ENCODE results near the gene LMF1.
"Not testable (repeated sequence)": the region's sequence is repeated elsewhere in the genome, so short reads cannot be mapped to it uniquely, and the experiment has no call there.

Gene LMF1

DNA sequence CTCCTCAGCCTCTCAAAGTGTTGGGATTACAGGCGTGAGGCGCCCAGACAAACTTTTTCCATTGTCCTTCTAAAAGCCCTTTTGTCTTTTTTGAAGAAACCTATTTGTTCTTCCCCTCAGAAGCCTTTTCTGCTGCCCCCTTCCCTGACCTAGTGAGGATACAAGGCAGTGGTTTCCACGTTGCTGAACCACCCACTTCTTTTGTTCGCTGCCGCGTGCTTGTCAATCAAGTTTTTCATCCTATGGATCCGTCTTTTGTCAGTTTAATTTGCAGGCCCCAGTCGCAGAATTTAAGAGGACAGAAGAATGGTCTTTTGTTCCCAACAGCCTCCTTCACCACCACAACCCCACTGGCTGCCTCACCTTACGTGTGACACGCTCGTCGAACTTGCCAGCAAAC lies 150.0 kb downstream of the LMF1 start:
- TF ChIP-seq JUND (IDR thresholded peaks at IDR 0.05; ENCODE audit: low read depth), result no peak
- DNase-seq (ENCODE audit: low read depth in 1 of 2, low spot score in 1 of 2), result no peak
- in situ Hi-C loops (cut with HindIII; ENCODE audit: low pct_unique_long_range_greater_than_20kb, low sequenced_read_pairs), result no loop called here

DNA sequence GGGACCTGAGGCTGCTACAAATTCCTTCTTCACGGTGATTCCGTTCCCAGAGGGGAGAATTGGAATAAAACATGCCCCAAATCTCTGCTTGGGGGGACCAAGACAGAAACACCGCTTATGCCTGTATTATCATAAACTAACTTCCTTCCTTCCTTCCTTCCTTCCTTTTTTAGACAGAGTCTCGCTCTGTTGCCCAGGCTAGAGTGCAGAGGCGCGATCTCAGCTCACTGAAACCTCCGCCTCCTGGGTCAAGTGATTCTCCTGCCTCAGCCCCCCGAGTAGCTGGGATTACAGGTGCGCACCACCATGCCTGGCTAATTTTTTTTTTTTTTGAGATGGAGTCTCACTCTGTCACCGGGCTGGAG lies 150.8 kb downstream of the LMF1 start:
- in situ Hi-C loops (cut with HindIII; ENCODE audit: low pct_unique_long_range_greater_than_20kb, low sequenced_read_pairs); DNase-seq (ENCODE audit: low read depth in 1 of 2, low spot score in 1 of 2): not testable (repeated sequence)

DNA sequence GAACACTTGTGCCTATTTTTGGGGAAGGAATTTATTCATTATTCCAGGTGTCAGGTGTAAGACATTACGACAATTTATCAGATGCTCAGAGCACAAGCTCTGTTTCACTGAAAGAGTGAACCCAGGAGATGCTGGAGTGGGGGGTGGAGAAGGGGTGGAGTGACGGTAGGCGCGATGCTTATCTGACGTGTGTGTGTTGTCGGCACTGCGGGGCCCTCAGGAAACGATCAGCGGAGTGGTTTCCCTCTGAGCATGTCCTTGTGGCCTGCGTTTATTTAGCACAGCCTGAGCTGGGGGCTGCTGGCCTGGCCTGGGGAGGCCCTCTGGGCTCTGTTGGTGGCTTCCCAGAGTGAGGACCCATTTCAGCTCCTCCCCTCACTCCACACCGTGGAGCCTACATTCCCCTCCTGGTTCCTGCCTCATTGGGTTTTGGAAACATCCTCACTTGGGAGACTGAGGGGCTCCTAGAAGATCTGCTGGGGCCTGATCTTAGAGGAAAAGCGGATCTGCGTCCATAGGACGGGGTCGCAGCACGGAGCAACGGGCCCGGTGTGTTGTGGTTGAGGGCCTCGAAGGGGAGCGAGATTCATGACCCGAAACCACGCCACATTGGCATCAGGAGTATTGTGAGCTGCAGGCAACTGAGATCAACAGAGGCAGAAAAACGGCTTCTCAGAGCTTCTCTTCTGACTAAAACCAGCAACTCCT lies 151.3 kb downstream of the LMF1 start:
- in situ Hi-C loops (cut with HindIII; ENCODE audit: low pct_unique_long_range_greater_than_20kb, low sequenced_read_pairs), result no loop called here
- DNase-seq (ENCODE audit: low read depth in 1 of 2, low spot score in 1 of 2), result no peak
- no peak for TF ChIP-seq JUND (IDR thresholded peaks at IDR 0.05; ENCODE audit: low read depth)

DNA sequence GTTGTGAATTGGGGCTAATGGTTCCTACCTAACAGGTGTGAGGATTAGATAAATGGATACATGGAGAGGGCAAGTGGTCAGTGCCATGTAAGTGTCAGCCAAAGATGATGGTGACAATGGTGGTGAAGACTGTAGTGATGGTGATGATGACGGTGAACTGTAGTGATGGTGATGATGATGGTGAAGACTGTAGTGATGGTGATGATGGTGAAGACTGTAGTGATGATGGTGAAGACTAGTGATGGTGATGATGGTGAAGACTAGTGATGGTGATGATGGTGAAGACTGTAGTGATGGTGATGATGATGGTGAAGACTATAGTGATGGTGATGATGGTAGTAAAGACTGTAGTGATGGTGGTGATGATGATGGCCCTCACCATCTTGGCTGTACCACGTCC lies 152.2 kb downstream of the LMF1 start:
- in situ Hi-C loops (cut with HindIII; ENCODE audit: low pct_unique_long_range_greater_than_20kb, low sequenced_read_pairs), result no loop called here
- no peak for DNase-seq (ENCODE audit: low read depth in 1 of 2, low spot score in 1 of 2)
- TF ChIP-seq JUND (IDR thresholded peaks at IDR 0.05; ENCODE audit: low read depth), result no peak

DNA sequence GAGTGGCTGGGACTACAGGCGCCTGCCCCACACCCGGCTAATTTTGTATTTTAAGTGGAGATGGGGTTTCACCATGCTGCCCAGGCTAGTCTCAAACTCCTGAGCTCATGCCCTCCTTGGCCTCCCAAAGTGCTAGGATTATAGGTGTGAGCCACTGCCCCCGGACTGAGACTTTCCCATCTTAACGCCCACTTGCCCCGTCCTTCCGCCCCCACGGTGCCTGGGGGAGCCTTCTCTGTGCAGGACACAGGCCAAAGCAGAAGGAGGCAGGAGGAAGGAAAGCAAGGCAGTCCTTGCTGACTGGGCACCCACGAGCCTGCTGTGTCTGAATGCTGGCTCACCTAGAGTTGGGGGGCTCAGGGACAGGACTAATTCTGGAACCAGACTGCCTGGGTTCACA lies 152.7 kb downstream of the LMF1 start:
- no peak for TF ChIP-seq JUND (IDR thresholded peaks at IDR 0.05; ENCODE audit: low read depth)
- no peak for DNase-seq (ENCODE audit: low read depth in 1 of 2, low spot score in 1 of 2)
- in situ Hi-C loops (cut with HindIII; ENCODE audit: low pct_unique_long_range_greater_than_20kb, low sequenced_read_pairs), result no loop called here

DNA sequence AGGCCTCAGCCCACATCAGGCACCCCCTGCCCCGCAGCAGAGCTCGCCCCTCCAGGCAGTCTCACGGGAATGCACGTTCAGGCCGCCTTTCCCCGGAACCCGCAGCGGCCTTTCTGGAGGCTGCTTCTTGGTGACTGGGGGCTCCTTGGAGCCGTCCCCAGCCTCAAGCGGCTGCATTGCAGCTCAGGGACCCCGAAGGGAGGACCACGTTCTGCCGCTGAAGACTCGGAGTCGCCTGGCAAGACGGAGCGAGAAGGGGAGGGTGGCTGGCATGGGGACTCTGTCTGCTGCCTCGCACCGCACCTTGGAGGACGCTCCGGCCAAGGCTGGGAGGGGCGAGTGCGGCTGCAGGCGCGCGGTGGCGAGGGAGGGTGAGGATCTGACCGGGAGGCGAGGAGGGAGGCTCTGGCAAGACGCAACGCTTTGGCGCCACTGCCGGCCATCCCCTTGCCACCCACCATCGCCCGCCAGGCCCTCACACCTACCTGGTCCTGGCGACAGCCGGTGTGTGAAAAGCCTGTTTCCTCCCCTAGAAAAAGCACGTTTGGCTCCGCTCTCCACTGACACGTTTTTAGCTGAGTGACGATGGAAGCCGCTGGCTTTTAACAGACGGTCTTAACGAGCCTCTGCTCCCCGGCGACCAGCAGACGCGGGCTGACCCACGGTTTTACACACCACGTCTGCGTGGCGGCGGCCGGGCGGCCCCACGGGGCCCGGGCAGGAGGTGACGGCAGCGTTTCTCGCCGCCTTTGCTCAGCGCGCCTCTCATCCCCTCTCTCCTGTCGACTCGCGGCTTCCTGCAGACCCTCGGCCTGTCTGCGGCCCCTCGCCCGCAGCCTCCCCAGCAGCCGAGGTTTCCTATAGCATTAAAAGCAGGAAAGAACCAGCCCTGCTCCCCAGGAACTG lies 153.5 kb downstream of the LMF1 start:
- in situ Hi-C loops (cut with HindIII; ENCODE audit: low pct_unique_long_range_greater_than_20kb, low sequenced_read_pairs), result no loop called here
- TF ChIP-seq JUND (IDR thresholded peaks at IDR 0.05; ENCODE audit: low read depth), result no peak
- no peak for DNase-seq (ENCODE audit: low read depth in 1 of 2, low spot score in 1 of 2)

DNA sequence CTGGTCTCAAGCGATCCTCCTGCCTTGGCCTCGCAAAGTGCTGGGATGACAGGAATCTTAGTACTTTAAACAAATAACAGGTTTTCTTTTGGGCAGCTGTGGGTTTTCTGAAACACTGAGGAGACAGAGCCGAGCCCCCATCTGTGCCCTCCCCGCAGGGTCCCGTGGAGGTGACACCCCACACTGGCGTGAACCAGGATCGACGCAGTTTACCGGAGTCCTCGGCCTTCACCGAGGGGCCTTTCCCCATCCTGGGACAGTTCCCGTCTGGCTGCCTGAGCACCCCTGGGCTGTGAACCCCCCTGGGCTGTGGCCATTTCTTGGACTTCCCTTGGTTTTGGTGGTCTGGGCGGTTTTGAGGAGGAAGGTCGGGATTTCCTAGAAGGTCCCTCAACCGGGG lies 154.9 kb downstream of the LMF1 start:
- no peak for TF ChIP-seq JUND (IDR thresholded peaks at IDR 0.05; ENCODE audit: low read depth)
- in situ Hi-C loops (cut with HindIII; ENCODE audit: low pct_unique_long_range_greater_than_20kb, low sequenced_read_pairs), result no loop called here
- DNase-seq (ENCODE audit: low read depth in 1 of 2, low spot score in 1 of 2), result no peak

DNA sequence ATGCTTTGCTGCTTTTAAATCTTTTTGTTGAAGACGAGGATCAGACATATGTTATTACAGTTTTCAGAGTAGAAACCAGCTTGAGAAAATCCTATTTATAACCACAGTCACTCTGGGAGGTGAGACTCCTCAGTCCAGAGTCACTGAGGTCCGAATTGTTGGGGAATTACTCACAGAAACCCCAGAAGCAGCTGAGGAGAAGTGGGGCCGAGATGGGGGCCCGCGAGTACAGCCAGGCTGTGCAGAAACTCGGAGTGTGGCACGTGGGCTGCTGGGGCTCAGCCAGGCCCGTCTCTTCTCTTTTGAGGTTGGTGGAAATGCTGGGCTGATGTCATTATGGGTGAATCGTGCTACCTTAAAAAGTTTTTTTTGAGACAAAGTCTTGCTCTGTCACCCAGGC lies 155.8 kb downstream of the LMF1 start:
- DNase-seq (ENCODE audit: low read depth in 1 of 2, low spot score in 1 of 2), result no peak
- TF ChIP-seq JUND (IDR thresholded peaks at IDR 0.05; ENCODE audit: low read depth), result no peak
- in situ Hi-C loops (cut with HindIII; ENCODE audit: low pct_unique_long_range_greater_than_20kb, low sequenced_read_pairs), result no loop called here

DNA sequence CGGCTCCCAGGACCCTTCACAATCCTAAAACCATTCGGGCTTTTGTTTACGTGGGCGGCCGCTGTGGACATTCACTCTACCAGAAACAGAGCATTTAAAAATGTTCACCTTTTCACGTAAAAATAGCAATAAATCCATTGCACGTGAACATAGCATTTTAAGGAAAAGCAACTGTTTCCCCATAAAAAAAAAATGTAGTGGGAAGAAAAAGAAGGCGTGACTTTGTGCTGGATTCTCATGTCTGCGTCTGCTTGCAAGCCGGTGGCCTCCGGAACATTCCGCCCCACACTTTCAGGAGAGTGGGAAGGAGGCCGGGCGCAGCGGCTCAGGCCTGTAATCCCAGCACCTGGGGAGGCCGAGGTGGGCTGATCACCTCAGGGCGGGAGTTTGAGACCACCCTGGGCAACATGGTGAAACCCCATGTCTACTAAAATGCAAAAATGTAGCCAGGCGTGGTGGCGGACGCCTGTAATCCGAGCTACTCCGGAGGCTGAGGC lies 156.8 kb downstream of the LMF1 start:
- no peak for TF ChIP-seq JUND (IDR thresholded peaks at IDR 0.05; ENCODE audit: low read depth)
- in situ Hi-C loops (cut with HindIII; ENCODE audit: low pct_unique_long_range_greater_than_20kb, low sequenced_read_pairs), result no loop called here

DNA sequence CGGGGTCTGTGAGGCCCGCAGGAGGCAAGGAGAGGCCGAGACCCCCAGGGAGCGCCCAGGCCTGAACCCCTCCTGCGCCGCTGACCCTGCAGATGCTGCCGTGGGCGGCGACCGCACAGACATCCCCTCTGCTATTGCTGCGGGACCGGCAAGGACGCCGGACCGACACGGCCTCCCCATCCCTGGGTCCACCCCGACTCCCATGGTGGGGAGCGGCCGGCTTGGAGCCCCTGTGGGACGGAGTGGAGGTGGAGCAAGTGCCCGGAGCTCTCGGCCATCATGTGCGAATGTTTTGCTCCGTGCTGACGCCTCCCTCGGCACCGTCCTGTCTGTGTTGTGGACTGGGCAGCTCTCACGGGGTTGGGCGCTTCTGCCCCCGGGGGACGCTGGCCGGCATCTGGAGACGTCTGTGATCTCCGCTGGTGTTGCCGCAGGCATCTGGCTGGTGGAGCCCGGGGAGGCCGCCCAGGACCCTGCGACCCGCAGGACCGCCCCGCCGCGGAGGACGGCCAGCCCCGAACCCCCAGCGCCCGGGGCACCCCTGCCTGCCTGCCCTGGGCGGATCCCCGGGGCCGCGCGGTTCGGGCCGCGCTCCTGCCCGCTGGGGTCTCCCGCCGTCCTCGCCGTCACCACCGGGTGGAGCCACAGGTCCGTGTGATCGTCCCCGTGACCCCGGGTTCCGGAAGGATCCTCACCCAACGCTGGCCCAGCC lies 157.4 kb downstream of the LMF1 start:
- in situ Hi-C loops (cut with HindIII; ENCODE audit: low pct_unique_long_range_greater_than_20kb, low sequenced_read_pairs), result no loop called here
- no peak for TF ChIP-seq JUND (IDR thresholded peaks at IDR 0.05; ENCODE audit: low read depth)
- DNase-seq (ENCODE audit: low read depth in 1 of 2, low spot score in 1 of 2), result peak in 1 of 2 experiments; percentile 43

More for the DNA sequence above, 156.8 kb downstream of the LMF1 start:
- DNase-seq (ENCODE audit: low read depth in 1 of 2, low spot score in 1 of 2), result no peak

DNA sequence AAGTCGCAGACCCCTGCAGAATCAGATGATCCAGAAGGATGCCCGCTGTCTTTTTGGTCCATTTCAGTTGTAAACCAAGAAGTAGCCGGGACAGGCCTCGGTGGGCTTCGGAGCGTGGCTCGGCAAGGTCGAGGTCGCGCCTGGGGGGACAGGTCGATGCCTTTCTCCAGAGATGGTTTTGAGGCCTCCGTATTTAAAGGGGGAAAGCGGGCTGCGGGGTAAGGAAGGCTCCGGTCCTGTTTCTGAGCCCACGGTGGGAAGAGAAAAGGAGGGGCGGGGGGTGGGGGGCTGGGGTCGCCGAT lies 162.7 kb downstream of the LMF1 start:
- TF ChIP-seq JUND (IDR thresholded peaks at IDR 0.05; ENCODE audit: low read depth), result no peak
- in situ Hi-C loops (cut with HindIII; ENCODE audit: low pct_unique_long_range_greater_than_20kb, low sequenced_read_pairs), result no loop called here
- no peak for DNase-seq (ENCODE audit: low read depth in 1 of 2, low spot score in 1 of 2)

DNA sequence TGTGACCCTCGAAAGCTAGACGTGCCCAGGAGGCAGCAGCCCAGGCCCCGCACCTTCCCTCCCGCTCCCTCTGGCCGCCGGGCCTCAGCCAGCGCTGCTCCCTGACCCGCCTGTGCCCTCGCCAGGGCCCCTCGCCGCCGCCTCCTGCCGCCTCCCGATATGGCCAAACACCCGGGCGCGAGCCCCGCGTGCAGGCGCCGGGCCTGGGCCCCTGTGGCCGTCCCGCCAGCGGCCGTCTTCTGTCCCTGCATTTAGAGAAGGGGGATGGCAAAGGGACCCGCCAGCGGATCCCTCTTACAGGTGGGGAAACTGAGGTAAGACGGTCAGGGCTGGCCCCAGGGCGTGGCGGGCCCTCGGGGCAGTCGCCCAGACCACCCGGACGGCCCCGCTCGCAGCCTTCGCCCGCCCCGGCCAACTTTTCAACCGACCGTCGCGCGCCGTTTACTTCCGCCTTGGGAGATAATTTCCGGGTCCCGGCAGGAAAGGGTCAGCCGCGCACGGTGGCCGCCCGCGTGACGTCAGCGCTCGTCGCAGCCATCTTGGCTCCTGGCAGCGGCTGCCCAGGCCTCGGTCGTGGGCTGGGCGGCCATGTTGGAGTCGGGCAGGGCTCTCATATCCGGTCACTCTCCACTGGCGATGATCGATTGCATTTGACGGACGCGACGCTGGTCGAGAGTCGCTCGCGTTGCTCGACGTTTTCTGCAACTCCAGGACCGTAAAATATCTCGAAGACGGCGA lies 163.3 kb downstream of the LMF1 start:
- DNase-seq (ENCODE audit: low read depth in 1 of 2, low spot score in 1 of 2), result peak; percentile 83 to 93
- TF ChIP-seq JUND (IDR thresholded peaks at IDR 0.05; ENCODE audit: low read depth), result no peak
- in situ Hi-C loops (cut with HindIII; ENCODE audit: low pct_unique_long_range_greater_than_20kb, low sequenced_read_pairs), result no loop called here

Data from T47D (cell line).